PC-3 (cell line): Measurements from ENCODE around the gene PGS1. TPM values are rescaled to one million over a fixed set of nuclear protein-coding genes. Genes with fewer than 3 reads are reported as not detected.

ENCODE experiments used
- ATAC-seq: fragments of 200-7000 bp; cut with Tn5 transposase; 2 replicates; pipeline ENCODE4 v1.9.1; 2020; ENCODE audit warnings: mild to moderate bottlenecking, moderate library complexity
- BruUV-seq: library from RNA; stranded (reverse); fragments of 400-500 nt; replicated peaks from 2 replicates; lab custom pipeline; 2021; lab: Mats Ljungman, UMichigan
- CTCF ChIA-PET: fragments of 300-600 bp; sonication (Branson Sonifier 250); formaldehyde crosslinking; loops from one replicate; lab custom pipeline; 2022; ENCODE audit warnings: antibody characterized with exemption; lab: Charles Lee
- POLR2A ChIA-PET: fragments of 300-600 bp; sonication (Branson Sonifier 250); formaldehyde crosslinking; loops from one replicate; lab custom pipeline; 2022; ENCODE audit warnings: antibody characterized with exemption; ENCODE audit not compliant: unreplicated experiment; lab: Charles Lee
- DNase-seq: peaks from one replicate; pipeline ENCODE4 v3.0.0-alpha.2; 2015
- H2AFZ ChIP-seq: fragments of 300-600 bp; sonication (generic); 2 replicates; pipeline ENCODE4 v1.6.0; 2016; ENCODE audit warnings: antibody characterized with exemption, low read length
- H3F3A ChIP-seq: fragments of 300-600 bp; sonication (generic); one replicate; pipeline ENCODE4 v1.6.0; 2017; ENCODE audit warnings: antibody characterized with exemption, low read length, control low read depth, mild to moderate bottlenecking; ENCODE audit not compliant: unreplicated experiment
- H3K27ac ChIP-seq: fragments of 300-600 bp; sonication (generic); 2 replicates; pipeline ENCODE4 v1.5.1; 2016; ENCODE audit warnings: mild to moderate bottlenecking, low read length
- H3K27me3 ChIP-seq: fragments of 300-600 bp; sonication (generic); 2 replicates; pipeline ENCODE4 v1.6.1; 2016; ENCODE audit warnings: low read length, mixed read lengths
- H3K36me3 ChIP-seq: fragments of 300-600 bp; sonication (generic); 2 replicates; pipeline ENCODE4 v1.6.1; 2016; ENCODE audit warnings: low read depth, mixed run types, low read length, mixed read lengths
- H3K4me1 ChIP-seq: fragments of 300-600 bp; sonication (generic); 2 replicates; pipeline ENCODE4 v1.5.1; 2016; ENCODE audit warnings: low read length; ENCODE audit not compliant: insufficient read depth
- H3K4me2 ChIP-seq: fragments of 300-600 bp; sonication (generic); 2 replicates; pipeline ENCODE4 v1.6.0; 2016; ENCODE audit warnings: low read length
- H3K4me3 ChIP-seq: fragments of 300-600 bp; sonication (generic); 2 replicates; pipeline ENCODE4 v1.5.1; 2016; ENCODE audit warnings: mild to moderate bottlenecking, low read length, mixed read lengths
- H3K79me2 ChIP-seq: fragments of 300-600 bp; sonication (generic); 2 replicates; pipeline ENCODE4 v1.6.1; 2017; ENCODE audit warnings: low read length, mixed read lengths
- H3K9ac ChIP-seq: fragments of 300-600 bp; sonication (generic); 2 replicates; pipeline ENCODE4 v1.6.0; 2016; ENCODE audit warnings: mild to moderate bottlenecking, low read length
- H3K9me2 ChIP-seq: fragments of 300-600 bp; sonication (generic); replicated peaks from 2 replicates; pipeline ENCODE4 v1.6.1; 2016; ENCODE audit warnings: mixed run types, low read length, mixed read lengths
- H3K9me3 ChIP-seq: fragments of 300-600 bp; sonication (generic); 2 replicates; pipeline ENCODE4 v1.6.1; 2016; ENCODE audit warnings: low read length, mixed read lengths
- H4K20me1 ChIP-seq: fragments of 300-600 bp; sonication (generic); 2 replicates; pipeline ENCODE4 v1.6.1; 2016; ENCODE audit warnings: low read length, mixed read lengths
- EZH2 ChIP-seq: fragments of 300-600 bp; sonication (generic); IDR thresholded peaks from one replicate; pipeline ENCODE4 v1.6.1; 2017; ENCODE audit warnings: antibody characterized with exemption, mild to moderate bottlenecking, low read length; ENCODE audit not compliant: unreplicated experiment
- EZH2phosphoT487 ChIP-seq: fragments of 300-600 bp; sonication (generic); IDR thresholded peaks from 2 replicates; pipeline ENCODE4 v1.6.1; 2018; ENCODE audit warnings: mild to moderate bottlenecking, antibody characterized with exemption, low read length, borderline replicate concordance
- intact Hi-C: fragments of 100-400 bp; cut with micrococcal nuclease; formaldehyde crosslinking; loops from 2 replicates; pipeline ENCODE4 v1.9.0; 2023
- total RNA-seq: library from RNA; depleted of rRNA; stranded (reverse); fragments of >200 nt; gene quantifications from 2 replicates; pipeline ENCODE4 v1.2.3, GENCODE V29; 2014
- TF ChIP-seq, protein P1 (sequence below): fragments of 300-600 bp; sonication (generic); conservative IDR thresholded peaks from 2 replicates; pipeline ENCODE4 v1.5.1; 2017; ENCODE audit warnings: antibody characterized with exemption, low read depth, mild to moderate bottlenecking, low read length

PGS1 gene
- total RNA-seq, 1 experiment from 2014 or later = 47.0 TPM

DNA sequence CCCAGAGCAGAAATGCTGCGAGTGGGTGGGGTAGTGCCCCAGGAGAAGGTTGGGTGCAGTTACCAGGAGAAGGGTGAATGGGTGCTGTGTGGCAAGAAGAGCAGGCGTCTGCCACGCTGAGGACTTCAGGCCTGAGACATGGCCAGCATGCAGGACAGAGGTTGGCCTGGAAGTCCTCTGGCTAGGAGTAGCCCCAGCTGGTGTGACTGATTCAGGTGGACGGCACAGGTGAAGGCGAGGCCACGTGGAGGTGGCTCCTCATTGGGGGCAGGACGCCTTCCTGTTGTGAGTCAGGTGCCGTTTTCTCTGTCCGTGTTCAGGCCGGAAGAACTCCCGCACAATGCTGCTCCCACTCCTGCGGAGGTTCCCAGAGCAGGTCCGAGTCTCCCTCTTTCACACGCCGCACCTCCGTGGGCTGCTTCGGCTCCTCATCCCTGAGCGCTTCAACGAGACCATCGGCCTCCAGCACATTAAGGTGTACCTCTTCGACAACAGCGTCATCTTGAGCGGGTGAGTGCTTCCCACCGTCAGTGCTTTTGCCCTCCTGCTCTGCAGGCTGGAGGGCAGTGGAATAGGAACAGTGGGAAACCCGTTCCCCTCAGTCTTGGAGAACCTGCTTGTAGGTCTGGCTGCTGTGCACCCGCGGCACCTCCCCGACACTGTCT is 20.7 kb downstream of the PGS1 start:
- Histone ChIP-seq H3K9ac (no peak overlapping the region), H3K79me2 (peaks cover 44% of the 10 kb centered on the region), H3K36me3 (peaks cover 83% of the 10 kb centered on the region), H3K27me3 (no peaks in the 10 kb centered on the region), H3K4me1 (peaks cover 25% of the 10 kb centered on the region), H3K4me2 (no peak overlapping the region), H4K20me1 (peaks cover 33% of the 10 kb centered on the region; the same call in 1 of the 2 replicates), H2AFZ (no peak overlapping the region), H3K9me2 (no peaks in the 10 kb centered on the region), H3K27ac (no peak overlapping the region), H3K4me3 (no peak overlapping the region), H3K9me3 (no peaks in the 10 kb centered on the region), H3F3A (no peaks in the 10 kb centered on the region)
- ATAC-seq = no peak
- CTCF ChIA-PET = no interaction called here
- POLR2A ChIA-PET = no interaction called here
- TF ChIP-seq EZH2phosphoT487 (no peak), EZH2 (no peak)
- TF ChIP-seq, protein P1, sequence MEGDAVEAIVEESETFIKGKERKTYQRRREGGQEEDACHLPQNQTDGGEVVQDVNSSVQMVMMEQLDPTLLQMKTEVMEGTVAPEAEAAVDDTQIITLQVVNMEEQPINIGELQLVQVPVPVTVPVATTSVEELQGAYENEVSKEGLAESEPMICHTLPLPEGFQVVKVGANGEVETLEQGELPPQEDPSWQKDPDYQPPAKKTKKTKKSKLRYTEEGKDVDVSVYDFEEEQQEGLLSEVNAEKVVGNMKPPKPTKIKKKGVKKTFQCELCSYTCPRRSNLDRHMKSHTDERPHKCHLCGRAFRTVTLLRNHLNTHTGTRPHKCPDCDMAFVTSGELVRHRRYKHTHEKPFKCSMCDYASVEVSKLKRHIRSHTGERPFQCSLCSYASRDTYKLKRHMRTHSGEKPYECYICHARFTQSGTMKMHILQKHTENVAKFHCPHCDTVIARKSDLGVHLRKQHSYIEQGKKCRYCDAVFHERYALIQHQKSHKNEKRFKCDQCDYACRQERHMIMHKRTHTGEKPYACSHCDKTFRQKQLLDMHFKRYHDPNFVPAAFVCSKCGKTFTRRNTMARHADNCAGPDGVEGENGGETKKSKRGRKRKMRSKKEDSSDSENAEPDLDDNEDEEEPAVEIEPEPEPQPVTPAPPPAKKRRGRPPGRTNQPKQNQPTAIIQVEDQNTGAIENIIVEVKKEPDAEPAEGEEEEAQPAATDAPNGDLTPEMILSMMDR = no peak
- no peak for DNase-seq
- no TSS peak for BruUV-seq
- intact Hi-C loops = no loop called here

DNA sequence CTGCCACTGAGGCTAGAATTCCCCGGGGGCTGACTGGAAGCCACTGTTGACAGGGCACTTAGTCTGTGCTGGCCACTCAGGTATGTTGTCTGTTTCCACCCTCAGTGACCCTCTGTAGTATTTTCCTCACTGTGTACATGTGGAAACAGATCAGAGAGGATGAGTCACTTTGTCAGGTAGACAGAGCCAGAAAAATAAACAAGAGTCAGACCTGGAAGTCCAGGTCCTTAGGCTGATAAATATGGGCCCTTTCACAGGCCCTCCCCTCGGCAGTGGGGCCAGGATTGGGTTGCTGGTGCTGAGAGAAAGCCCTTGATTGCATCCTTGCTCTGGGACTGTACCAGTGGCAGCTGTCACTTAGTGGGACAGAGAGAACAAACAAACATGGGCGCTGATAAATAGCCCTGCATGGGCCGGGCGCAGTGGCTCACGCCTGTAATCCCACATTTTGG is 21.3 kb downstream of the PGS1 start:
- ChIA-PET CTCF (no interaction called here), POLR2A (no interaction called here)
- H3K4me2 ChIP-seq = no peak overlapping the region
- no peak overlapping the region for H3K9ac ChIP-seq
- H3K9me3 ChIP-seq = no peaks in the 10 kb centered on the region
- H3F3A ChIP-seq = no peaks in the 10 kb centered on the region
- H3K27me3 ChIP-seq = no peaks in the 10 kb centered on the region
- H3K36me3 ChIP-seq = peaks cover 88% of the 10 kb centered on the region
- peak; percentile 94 for ATAC-seq
- peak; percentile 76 for DNase-seq
- peaks cover 33% of the 10 kb centered on the region; the same call in 1 of the 2 replicates for H4K20me1 ChIP-seq
- no peak for TF ChIP-seq EZH2
- no peak for TF ChIP-seq EZH2phosphoT487
- TF ChIP-seq, protein P1 = no peak
- no peak overlapping the region for H3K27ac ChIP-seq
- no TSS peak for BruUV-seq
- H3K4me3 ChIP-seq = no peak overlapping the region
- no peak overlapping the region for H2AFZ ChIP-seq
- peaks cover 45% of the 10 kb centered on the region for H3K79me2 ChIP-seq
- H3K4me1 ChIP-seq = peaks cover 25% of the 10 kb centered on the region
- intact Hi-C loops = no loop called here
- no peaks in the 10 kb centered on the region for H3K9me2 ChIP-seq
